NK-92 treated with Interleukin-12 subunit alpha and Interleukin-12 subunit beta, amount 100 ng/mL, for 24 hours (cell line): ENCODE measurements around the gene DTNA.

ENCODE experiments used
- DNase-seq: peaks from one replicate; lab custom pipeline; 2025; lab: John Stamatoyannopoulos, UW

Gene DTNA

DNA sequence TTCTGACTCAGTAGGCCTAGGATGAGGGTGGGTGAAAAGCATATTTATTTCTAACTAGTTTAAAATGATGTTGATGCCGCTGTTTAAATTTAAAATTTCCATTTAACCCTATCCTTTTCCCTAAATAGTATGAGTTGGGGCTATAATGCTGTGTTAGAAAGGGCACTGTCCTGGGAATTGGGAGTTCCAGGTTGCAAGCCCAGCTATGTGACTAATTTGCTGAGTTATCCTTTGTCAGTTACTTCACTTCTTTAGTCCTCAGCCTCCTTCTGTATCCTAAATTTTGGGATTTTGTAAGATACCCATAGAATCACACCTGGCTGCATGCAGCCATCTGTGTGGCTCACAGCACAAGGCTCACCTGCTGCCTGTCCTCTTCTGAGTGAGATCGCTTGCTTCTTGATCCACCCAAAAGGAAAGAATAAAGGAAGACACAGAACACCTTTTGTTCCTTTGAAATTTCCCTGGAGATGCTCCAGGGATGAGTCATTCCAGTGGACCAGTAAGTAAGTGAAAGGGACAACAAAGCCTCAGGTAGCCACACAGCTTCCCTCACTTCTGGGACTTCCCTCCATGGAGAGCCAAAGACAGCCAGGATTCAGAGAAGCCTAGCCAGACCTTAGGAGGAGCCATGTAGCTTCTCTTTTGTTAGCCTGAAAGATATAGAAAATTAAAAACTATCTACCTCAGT, 97.2 kb downstream of the DTNA start:
- no peak for DNase-seq

DNA sequence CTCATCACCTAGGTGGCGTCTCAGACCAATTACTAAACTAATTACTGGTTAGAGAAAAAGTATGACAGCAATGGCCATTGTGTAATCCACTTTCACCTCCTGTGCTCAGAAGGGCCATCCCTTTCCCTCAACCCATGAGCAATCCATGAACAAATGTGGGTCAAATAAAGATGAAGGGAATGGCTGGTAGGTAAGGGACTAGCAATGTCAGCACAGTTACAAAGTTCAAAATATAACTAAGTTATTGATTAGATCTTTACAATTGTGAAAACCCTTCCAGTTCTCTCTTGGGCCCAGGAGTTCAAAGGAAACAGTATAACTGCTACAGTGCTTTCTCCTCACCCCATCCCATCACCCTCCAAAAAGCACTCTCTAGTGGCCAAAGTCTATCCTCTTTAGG, 98.3 kb downstream of the DTNA start:
- DNase-seq: no peak

DNA sequence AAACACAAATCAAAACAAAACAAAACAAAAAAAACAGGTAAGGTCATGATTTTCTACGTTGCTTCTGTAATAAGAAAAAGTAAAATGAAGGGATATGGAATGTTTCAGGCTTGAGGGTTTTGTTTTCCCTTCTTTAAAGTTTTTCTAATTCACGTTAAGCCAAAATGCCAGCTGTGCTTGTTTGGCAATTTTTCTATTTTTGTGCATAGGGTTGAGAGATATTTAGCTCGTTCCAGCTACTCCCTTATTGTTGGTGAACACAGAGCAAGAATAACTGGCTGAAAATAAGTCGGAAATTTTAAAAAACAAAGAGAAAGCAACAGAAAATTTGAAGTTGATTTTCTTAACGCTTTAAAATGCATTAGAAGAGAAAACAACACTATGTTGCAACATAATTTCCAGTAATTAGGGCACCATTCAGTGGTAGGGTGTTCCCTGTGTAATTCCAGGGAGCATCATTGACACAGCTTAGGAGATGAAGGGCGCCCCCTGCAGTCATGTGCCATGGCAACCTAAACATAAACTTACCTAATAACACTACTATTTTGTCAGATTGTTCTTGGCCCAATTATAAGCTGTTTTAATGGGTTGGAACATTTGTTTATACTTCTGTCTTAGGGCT, 99.5 kb downstream of the DTNA start:
- DNase-seq: no peak

DNA sequence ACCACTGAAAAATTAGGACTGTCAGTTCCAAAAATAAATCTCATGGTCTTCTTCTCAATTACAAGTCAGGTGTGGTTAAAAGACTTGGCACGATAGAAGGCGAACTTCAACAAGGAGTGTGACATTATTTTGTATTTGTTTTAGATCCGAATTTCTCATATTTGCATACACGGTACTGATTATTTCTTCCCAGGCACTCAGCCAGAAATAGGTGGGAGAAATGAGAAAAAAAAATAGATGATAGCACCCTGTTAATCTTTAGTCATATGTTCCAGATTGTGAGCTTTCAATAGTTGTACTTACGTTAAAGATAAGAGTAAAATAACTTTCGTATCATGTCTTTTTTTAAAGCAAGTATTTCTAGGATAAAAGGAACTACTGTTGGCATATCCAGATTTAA, 106.1 kb downstream of the DTNA start:
- no peak for DNase-seq

DNA sequence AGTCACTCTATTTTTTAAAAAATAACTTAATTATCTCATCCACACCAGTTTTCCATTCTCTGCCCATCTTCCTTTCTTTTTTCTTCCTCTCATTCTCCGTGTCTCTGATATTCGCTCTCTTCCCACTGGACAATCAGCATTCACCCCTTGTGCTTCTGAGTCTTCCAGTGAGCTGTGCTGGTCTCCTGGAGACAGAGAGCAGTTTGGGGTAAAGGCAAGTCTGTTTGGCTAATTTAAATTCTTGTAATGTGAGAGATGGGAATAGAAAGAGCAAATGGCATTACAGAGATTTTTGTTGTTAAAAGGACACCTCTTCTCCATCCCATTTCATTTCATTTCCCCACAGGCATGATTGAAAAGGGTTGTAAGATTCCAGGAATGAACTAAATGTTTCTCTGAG, 107.5 kb downstream of the DTNA start:
- no peak for DNase-seq

DNA sequence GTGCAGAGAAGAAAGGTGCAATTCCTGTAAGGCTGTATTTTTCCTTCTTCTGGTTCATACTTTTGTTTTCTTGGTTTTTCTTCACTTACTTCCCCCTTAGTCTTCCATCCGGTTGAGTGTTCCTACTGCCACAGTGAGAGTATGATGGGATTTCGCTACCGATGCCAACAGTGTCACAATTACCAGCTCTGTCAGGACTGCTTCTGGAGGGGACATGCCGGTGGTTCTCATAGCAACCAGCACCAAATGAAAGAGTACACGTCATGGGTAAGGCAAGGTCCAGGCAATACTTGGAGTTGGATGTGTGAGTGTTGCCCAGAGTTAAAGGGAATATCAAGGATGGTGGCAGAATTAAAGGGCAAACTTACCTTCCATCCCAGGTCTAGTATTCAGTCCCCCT, 108.0 kb downstream of the DTNA start:
- no peak for DNase-seq

DNA sequence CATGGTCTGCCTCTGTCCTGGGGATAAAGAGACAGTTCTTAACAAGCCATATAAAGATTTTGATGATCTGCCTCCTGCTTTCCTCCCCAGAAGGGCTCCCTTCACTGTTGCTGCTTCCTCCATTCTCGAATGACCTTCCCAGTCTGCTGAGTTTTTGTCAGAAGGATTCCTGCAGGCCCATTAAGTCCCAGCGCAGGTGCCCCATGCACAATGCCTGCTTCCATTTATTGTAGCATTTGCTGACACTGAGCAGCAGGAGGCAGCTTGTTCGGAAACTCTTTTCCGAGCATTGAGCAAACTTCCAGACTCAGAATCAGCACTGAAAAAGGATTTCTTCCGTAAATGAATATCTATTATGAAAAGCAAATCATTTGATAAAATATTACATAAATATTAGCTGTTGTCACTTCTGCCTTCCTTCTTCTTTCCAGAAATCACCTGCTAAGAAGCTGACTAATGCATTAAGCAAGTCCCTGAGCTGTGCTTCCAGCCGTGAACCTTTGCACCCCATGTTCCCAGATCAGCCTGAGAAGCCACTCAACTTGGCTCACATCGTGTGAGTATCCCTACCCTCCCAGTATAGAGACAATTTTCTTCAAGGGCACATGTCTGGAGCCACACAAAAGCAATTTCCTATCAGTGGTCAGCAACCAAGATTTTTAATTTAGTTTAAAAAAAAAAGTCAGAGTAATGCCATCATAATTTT, 110.4 kb downstream of the DTNA start:
- DNase-seq: no peak

DNA sequence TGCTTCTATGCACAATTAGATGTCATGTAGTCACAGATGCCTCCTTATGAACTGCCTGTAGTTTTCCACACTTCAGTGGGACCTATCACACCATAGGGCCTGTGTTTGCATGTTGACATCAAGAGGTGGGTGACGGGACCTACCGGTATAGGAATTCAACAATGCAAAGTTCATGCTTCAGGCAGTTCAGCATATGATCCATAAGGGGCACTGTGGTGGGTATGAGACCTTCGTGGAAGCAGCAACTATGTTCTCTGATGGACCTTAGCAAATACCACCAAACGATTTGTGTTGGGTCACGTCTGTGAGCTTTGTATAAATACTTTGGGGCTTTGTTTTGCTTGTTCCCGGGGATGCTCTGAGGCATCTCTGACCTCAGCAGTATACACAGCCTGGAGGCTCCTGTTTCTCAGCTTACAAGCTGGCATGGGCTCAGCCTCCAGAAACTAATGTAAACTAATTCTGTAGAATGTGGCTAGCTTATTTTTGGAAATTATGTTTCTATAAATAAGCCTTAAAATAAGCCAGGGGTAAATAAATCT, 111.6 kb downstream of the DTNA start:
- no peak for DNase-seq

DNA sequence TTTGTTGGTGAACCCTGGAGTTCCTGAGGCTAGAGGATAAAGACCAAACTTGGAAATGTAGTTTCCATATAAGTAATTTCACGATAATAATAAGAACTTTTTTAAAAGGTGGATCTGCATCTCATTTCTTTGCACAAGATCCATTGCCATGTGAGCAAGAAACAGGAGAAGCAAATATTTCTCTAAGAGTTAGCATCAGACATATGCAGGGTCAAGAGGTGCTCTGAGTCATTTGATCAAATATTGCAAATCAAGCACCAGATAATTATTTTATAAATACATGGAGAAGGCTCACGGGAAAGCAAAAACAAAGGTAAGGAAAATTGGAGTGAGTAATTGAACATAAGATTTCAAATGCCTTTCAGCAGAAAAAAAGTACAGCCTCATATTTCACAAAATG, 118.0 kb downstream of the DTNA start:
- no peak for DNase-seq

DNA sequence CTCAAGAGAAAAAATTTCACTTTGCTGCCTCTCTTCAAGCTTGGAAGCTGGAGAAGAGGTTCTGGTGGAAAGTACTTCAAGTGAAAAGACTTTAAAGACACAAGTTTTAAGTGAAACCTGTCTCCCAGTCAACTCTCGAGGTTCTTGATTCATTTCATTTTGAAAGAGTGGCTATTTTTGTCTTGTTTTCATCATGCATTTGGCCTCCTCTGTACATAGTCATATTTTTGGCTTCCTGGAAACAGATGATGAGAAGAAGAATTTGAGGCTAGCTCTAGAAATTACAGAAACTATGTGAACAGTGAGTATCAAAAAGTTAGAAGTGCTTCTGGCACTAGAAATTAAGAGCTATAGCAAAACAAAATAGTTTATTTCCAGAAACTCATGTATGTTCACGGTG, 124.8 kb downstream of the DTNA start:
- DNase-seq: no peak

DNA sequence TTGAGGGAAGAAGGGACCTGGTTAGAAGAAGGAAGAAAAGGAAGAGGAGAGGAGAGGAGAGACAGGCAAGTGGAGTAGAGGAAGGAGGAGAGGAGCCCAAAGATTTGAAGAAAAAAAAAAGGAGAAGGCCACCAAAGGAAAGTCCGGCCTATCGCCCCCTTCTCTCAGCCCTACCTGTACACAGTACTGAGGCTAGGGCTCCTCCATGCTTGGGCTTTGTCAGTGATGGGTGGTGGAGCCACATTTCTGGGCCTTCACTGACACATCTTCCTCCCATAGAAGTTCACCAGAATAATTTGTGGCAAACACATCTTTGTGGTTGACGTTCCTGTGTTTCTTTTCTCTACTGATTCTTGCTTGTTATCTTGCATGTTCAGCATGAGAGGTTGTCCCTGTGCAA, 125.4 kb downstream of the DTNA start:
- no peak for DNase-seq

DNA sequence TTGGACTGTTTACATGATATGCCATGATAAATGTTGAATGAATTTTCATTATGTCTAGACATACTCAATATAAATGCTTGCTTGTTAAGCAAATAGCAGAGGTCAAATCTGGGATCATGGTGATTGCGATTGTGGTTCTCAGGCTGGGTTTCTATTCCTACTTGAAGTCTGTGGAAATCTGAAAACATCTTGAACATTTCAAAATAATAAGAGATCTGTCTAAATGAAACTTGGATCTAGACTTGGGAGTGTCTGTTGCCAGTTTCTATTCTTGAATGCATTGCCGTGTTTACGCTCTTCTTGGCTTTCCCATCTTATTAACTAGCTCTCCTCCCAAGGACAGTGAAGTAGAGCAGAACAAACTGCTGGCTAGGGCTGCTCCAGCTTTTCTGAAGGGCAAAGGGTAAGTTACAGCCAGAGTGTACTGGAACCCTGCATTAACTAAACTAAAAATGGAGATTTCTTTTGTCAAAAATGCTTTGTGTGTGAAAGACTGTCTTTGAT, 127.7 kb downstream of the DTNA start:
- DNase-seq: no peak

DNA sequence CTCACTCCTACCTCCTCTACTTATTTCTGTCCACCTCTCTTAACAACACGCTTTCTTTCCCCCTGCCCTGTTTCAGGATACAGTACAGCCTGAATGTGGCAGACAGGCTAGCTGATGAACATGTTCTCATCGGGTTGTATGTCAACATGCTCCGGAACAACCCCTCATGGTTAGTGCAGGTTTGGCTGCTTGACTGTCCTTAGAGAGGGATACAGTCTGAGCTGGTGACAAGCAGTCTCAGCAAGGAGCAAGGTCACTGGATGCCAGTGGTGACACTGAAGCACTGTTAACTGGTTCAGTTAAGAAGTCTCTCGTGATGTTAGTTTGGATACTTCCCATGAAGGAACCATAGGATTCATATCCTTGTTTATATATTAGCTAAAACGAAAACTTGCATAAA, 128.6 kb downstream of the DTNA start:
- no peak for DNase-seq

DNA sequence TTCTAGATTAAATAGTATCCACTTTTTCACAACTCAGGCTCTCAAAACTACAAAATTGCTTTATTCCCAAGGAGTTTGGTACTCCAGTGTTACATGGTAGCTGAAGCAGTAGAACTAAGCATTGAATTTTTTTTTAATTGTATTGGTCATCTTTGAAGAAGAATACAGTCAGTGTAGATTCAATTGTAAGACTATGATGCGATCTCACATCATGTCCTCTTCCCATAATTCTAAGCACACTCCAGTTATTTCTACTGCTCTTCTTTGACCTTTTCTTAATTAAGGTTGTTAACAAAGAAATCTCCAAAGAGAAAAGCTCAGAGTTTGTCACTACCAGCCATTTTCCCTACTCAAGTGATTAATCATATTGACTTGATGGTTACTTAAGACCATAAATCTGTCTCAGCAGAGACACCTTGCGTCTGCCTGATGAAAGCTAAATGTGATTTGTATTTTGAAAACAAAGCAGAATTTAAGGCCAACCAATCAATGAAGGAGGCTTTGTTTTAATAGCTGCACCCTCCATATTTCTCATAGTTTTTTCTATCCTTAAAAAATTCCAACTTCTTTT, 130.2 kb downstream of the DTNA start:
- no peak for DNase-seq

DNA sequence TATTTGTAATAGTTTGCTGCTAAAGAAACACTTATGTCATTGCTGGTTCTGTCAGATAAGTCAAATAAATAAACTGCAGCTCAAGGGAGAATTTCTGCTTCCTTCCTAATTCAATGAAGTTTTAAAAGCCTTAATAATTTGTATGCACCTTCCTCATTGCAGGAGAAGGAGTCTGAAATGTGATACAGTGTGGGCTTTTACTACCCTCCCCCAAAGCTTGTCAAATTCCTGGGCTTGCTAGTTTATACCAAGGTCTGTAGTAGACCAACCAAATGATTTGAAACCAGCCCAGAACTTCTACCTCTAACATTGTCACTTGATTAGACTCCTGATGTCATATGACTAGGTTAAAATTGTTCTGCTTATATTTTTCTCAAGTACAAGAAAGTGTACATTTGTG, 131.8 kb downstream of the DTNA start:
- no peak for DNase-seq

DNA sequence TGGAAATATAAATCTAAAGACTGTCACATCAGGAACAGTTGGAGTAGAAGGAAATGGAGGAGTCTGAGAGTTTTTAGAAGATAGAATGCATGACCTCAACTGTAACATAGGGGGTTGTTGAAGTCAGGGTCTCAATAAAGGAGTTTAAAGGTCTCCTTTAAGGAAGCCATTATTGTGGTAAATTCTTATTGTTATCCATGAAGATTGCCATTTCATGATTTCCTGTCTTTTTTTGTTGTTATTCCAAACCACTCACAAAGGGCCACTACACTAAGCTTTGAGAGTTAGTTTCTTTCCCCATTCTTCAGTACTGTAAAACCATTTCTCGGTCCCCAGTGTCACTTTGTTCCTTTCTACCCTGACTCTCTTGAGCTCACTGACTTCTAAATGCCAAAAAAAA, 134.0 kb downstream of the DTNA start:
- no peak for DNase-seq

DNA sequence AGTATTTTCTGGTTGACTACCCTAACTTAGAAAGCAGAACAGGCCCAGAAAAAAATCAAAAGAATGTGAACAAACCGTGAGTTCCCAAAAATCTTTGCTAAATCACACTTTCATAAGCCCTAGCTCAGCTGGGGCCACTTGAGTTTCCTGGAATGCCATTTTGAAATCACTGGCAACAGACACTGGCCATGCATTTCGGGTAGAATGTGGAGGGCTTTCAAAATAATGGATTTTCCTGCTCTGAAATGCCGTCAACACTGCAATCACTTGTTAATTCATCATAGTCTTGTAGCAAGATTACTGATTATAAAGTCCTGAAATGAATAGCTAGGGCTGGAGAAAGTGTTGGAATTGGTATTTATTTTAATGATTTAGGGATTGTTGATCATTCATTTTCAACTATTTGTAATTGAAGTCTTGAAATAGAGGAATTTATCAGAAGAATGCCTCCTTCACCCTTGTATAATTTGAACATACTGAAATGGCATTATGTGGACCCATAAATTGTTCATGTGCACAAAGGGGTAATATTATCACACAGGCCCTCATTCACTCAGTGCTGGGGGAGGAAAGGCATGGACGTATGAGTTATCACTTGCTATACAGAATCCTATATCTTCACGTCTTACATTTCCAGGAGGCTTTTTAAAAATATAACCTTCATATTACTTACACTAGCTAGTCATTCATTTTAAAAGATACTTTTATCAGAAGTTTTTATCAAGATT, 134.8 kb downstream of the DTNA start:
- no peak for DNase-seq

DNA sequence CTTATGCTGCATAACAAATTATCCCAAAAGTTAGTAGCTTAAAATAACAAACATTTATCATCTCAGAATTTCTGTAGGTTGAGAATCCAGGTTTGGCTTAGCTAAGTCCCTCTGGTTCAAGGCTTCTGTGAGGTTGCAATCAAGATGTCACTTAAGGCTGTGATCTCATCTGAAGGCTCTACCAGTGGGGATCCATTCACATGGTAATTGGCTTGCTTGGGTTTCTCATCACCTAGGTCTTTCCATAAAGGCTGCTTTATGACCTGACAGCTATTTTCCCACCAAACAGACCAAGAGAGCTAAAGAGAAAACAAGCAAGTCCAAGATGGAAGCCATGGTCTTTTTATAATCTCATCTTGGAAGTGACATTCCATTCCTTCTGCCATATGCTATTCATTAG, 137.3 kb downstream of the DTNA start:
- no peak for DNase-seq

DNA sequence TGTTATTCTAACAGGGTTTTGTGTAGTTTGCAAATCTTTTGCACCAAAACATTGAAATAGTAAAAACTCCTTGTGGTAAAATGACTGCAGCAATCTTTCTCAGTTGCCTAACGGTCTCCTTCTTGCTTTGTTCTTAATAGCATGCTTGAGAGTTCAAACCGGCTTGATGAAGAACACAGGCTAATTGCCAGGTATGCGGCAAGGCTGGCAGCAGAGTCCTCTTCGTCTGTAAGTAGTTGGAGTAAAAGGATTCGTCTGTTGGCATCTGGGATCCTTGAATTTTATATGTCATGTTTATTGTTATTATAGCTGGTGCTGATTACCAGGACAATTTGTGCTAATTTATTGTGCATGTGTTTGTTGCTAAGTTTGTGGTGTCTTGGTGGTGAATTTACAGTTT, 138.1 kb downstream of the DTNA start:
- no peak for DNase-seq

DNA sequence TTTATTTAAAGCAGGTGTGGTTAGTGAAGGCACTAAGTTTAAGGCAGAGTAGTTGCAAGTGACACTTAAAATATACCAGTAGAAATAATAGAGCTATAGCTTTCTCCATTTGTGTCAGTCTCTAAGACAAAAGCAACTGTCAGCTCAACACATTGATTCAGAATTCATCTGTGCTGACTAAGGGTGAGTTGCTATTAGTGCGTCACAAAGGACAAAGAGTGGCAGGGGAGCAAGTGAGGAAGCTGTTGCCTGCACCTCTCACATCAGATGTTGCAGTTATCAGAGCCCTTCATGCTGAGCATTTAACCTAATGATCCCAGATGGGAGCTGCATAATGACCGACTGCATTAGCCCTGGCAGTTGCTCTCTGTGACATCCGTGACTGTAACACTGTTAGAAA, 138.6 kb downstream of the DTNA start:
- no peak for DNase-seq

DNA sequence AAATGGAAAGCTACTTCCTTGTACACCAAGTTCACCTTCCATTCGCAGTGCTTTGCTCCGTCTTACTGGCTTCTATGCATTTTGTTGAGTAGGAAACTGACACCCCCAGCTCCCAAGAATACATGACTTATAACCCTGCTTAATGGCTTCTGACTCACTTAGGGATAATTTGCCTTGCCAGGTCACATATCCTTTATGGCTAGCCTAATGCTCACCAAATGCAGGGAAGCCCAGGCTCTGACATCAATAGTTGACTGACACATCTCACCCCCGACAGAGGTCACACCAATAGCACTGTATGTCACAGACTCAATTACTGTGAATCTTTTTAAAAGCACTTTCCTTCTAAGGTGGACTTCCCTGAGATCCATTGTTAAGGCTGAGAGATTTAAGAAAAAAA, 147.2 kb downstream of the DTNA start:
- DNase-seq: no peak

DNA sequence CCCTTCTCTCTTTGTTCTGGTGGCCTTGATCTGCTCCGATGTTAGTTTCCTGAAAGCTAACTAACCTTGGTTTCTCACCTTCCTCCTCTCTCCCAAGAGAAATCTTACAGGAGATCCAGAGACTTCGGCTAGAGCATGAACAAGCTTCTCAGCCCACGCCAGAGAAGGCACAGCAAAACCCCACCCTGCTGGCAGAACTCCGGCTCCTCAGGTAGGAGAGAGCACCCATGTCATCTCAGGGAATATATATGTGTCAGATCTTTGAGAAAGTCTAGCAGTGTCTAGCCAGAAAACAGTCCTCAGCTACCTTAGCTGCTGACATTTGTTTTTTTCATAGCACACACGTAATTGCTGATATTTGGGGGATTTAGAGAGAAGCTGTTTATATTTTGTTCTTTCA, 148.1 kb downstream of the DTNA start:
- no peak for DNase-seq
